ENCODE results near the gene DLG2. TPM values are rescaled to one million over a fixed set of nuclear protein-coding genes. Genes with fewer than 3 reads are reported as not detected.
A peak's percentile ranks its signal among the peaks of the same experiment; 100 is the strongest.
"Not testable (repeated sequence)": the region's sequence is repeated elsewhere in the genome, so short reads cannot be mapped to it uniquely, and the experiment has no call there.

The DLG2 gene
- total RNA-seq, 1 donor from 2014 or later = 13.7 TPM

DNA sequence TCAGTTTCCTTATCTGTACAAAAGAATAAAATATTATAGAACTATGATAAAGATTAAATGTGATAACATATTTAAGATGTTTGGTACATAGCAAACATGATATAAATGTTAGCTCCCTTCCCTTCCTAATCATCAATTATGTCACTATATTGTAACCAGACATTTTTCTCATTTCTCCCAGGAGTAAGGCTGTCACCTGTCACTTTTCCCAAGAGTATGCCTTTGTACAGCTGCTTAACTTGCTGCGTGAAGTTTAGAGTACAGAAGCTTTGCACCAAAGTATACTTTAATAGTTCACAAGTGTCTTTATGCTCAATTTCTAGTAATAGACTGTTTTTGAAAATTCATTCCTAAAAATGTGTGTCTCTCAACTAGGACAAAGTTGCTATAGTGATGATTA, 186.9 kb downstream of the DLG2 start:
- DNase-seq = no peak

DNA sequence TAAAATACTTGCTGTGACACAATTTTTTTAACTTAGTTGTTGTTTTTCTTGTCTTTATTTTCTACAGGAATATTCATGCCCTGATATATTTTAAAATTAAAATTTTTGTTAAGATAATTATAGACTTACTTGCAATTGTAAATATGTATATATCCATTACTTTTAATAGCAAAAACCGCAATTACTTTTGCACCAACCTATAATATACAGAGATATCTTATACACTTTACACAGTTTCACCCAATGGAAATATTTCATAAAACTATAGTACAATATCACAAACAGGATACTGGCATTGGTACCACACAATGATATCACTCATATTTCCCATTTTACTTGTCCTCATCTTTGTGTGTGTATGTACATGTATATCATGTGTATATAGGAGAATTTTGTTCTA, 188.8 kb downstream of the DLG2 start:
- no peak for DNase-seq

DNA sequence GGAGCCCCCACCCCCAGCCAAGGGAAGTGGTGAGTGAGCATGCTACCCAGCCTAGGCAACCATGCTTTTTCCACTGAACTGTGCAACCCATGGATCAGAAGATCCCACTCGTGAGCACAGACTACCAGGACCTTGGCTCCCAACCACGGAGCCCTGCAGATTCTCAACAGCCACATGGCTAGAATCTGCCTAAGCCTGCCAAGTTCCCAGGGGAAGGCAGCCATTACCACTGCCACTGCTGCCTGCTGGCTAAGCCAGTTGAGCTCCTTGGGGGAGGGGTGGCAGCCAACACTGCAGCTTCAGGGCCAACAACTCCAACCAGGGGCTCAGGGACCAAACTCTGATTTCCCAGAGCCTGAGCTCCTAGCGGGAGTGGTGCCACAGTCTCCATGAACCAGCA, 195.8 kb downstream of the DLG2 start:
- no peak for DNase-seq

DNA sequence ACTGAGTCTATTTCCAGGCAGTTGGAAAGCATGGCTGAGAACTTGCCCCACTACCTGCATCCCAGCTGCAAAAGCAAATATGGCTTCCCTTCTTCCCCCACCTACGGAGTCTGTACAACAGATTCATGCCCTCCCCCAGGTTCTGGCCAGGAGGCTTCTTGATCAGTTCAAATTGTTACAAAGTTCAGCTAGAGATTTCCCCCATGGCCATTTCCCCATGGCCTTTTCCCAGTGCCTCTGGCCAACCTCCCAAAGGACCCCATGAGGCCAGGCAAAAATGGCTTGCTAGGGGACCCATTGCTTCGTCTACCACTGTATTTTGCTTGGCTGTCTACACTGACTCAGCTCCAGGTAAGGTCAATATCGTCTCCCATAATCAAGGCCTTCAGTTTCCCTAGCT, 203.3 kb downstream of the DLG2 start:
- no peak for DNase-seq

DNA sequence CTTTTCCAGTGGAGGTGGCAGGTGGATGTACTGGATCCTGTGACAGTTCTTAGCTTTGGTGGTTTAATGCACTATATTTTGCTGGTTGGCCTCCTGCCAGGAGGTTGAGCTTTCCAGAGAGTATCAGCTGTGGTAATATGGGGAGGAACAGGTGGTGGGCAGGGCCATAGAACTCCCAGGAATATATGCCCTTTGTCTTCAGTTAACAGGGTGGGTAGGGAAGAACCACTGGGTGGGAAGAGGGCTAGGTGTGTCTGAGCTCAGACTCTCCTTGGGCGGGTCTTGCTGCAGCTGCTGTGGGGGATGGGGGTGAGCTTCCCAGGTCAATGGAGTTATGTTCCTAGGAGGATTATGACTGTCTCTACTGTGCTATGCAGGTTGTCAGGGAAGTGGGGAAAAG, 203.8 kb downstream of the DLG2 start:
- no peak for DNase-seq

DNA sequence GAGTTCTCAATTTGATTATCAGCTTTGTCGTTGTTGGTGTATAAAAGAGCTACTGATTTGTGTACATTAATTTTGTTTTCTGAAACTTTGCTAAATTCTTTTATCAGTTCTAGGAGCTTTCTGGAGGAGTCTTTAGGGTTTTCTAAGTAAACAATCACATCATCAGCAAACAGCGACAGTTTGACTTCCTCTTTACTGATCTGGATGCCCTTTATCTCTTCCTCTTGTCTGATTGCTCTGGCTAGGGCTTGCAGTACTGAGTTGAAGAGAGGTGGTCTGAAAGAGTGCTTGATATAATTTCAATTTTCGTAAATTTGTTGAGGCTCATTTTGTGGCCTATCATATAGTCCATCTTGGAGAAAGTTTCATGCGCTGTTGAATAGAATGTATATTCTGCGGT, 213.0 kb downstream of the DLG2 start:
- DNase-seq = no peak

DNA sequence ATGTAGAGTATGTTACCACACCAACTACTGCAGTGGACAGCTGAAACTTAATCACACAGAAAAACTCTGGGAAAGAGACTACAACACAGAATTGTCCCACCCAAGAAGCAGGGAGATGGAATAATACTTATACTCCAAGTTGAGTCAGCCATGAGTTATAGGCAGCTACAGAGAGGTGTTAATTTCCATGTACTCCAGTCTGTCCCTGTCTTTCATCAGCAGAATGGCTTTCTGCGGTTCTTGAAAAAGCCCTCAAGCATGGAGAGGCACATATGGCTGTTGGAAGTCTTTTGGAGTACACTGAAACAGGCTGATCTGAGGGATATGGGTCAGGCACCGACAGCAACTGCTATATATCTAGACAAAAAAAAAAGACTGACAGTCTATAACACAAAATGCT, 219.5 kb downstream of the DLG2 start:
- no peak for DNase-seq

DNA sequence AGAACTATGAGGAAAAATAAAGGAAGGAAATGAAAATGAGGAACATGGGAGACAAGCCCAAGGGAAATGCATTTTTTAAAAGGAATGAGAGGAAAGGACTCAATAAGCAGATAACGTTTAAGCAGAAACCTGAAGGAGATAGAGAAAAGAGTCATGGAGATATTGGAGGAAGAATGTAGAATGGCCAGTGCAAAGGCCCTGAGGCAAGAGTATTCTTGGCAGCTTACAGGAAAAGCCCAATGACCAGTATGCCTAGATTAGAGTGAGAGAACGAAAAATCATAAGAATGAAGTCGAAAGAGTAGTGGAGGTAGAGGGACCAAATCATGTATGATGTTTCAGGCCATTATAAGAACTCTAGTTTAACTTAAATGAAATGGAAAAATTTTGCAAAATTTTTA, 220.3 kb downstream of the DLG2 start:
- DNase-seq = no peak

DNA sequence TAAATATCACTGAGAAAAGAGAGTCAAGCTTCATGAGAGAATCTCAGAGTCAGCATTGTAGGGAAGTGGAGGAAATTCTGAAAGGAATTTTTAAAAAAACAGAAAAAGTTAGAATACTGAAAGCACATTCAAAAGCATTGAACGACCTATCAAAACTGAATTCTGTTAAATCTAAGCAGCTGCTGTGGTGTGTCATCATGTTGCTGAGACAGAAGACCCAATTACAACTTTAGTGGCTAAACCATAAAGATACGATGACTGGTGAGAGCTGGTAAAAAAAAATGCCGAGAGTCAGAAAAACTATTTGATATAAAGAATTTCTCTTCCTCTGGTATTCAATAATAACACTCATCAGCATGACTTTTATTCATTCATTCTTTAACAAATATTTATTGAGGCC, 220.8 kb downstream of the DLG2 start:
- DNase-seq = no peak

DNA sequence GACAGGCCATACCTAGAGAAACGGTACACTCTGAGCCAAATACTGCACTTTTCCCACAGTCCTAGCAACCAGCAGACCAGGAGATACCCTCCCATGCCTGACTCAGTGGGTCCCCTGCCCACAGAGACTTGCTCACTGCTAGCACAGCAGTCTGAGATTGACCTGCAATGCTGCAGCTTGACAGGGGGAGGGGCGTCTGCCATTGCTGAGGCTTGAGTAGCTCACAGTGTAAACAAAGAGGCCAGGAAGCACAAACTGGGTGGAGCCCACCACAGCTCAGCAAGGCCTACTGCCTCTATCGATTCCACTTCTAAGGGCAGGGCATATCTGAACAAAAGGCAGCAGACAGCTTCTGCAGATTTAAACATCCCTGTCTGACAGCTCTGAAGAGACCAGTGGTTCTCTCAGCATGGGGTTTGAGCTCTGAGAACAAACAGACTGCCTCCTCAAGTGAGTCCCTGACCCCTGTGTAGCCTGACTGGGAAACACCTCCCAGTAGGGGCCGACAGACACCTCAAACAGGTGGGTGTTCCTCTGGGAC, 231.6 kb downstream of the DLG2 start:
- DNase-seq = not testable (repeated sequence)

DNA sequence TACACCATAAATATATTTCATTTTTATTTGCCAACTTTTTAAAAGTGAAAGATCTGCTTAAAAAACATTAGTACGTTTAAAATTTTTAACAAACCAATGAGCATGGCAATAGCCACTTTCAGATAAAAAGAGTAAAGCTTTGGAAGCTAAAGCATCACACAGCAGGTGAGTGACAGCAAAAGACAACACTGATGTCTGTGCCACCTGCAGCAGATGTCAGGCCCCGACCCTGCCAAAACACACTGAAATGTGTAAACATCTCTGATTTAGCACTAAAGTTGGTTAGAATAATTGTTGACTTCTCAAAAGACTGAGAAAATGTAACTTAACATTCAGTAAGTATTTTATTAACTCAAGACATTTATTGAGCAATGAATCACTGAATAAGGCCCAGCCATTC, 232.9 kb downstream of the DLG2 start:
- no peak for DNase-seq

DNA sequence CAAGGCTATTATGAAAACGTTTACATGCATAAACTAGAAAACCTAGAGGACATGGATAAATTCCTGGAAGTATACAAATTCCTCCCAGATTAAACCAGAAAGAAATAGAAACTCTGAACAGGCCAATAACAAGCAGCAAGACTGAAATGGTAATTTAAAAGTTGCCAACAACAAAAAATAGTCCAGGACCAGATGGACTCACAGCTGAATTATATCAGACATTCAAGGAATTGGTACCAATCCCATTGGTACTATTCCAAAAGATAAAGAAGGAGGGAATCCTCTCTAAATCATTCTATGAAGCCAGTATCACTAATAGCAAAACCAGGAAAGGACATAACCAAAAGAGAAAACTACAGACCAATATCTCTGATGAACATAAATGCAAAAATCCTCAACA, 236.0 kb downstream of the DLG2 start:
- DNase-seq = no peak

DNA sequence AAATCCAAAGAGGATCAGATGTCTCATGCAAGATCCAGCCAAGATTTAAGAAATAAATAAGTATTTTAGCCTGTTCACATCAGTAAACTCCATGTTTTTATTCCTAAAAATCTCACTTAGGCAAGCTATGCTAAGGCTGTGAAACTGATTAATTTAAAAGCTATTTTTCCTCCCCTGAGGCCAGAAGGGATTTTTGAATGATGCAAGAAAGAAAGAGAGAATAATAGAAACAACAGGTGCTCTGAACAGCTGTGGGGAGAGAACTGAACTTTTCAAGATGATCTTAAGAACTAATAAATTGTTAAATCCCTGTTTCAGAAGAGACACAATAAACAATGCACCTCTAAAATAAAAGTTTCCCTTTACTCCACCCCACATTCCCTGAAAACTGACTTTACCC, 241.6 kb downstream of the DLG2 start:
- peak; percentile 21 for DNase-seq

DNA sequence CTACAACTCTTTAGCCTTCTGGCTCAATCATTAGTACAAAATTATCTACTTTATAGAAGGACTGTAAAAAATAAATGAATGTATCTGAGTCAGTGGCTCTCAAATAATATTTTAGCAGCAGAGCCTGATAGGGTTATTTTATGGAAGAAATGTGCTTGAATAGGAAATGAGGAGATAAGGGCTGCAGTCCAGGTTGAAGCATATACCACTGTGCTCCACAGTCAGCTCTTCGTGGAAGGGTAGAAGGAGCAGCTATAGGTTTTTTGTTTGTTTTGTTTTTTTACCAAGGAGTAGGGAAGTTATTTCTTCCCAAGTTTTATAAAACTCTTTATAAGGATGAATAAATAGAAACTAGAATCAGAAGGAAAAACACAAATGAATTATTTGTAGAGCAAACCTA, 242.0 kb downstream of the DLG2 start:
- DNase-seq = no peak

DNA sequence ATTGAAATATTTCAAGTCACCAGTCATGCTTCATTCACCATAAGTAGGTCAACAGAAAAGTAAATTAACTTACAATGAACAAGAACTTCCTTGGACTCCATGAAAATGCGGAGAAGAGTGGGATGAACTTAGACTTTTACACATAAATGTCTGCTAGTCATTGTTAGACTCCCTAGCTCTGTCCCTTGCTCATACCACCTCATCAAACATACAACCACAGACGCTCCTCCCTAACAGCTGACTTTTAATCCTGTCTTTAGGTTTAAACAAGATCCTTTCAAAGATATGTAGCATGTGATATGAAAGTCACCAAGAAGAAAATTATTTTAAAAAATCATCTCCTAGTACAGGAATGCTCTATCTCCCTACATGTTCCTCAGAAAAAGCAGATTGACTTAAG, 248.1 kb downstream of the DLG2 start:
- no peak for DNase-seq

DNA sequence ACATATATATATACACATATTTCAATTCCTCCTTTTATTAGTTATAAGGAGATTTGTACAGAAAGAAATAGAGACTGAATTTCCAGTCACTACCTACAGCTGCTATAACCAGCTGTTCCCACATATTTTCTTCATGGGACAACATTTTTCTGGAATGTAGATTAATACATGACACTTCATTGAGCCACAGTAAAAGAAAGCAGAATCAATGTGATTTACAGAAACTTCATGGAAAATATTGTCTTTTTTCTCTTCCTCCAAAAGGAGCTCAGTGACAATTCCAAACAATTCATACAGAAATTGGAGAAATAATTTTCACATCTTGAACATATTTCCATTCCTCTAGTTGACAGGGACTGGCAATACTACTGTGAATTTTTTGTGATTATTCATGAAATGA, 249.2 kb downstream of the DLG2 start:
- DNase-seq = peak; percentile 24

DNA sequence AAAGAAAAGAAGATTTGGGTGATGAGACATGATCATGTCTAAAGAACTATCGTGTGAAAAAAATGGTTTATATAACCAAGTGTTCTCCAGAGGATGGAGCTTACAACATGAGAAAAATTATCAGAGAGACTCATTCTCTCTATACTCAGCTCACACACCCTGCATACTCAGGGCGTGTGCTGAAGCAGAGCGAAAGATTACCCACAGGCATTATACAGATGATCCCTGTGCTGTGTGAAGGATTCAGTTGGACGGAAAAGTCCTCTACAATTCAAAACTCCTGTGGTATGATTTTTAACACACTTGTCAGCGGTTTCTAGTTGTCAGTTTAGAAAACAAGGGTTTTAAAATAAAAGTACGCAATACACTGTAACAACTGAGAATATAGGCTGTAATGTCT, 267.3 kb downstream of the DLG2 start:
- DNase-seq = no peak

DNA sequence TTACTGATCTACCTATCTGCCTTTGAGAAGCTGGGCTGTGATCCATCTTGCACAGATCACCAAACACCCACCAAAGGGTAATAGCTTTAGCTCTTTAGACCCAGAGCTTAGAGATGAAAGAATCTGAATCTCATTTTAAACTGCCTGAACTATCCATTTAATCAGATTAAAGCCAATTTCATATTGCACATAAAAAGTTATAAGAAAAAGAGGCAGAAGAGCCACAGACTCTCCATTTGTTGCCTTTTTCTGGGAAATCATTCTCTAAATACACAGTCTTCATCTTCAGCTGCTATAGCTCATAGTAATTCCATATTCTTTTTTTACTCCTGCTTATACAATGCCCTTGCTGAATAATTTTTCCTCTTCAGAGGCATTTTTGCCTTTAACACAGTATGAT, 271.2 kb downstream of the DLG2 start:
- DNase-seq = no peak

DNA sequence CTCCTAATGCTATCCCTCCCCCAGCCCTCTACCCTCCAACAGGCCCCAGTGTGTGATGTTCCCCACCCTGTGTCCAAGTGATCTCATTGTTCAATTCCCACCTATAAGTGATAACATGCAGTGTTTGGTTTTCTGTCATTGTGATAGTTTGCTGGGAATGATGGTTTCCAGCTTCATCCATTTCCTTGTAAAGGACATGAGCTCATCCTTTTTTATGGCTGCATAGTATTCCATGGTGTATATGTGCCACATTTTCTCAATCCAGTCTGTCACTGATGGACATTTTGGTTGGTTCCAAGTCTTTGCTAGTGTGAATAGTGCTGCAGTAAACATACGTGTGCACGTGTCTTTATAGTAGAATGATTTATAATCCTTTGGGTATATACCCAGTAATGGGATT, 277.6 kb downstream of the DLG2 start:
- DNase-seq = not testable (repeated sequence)

DNA sequence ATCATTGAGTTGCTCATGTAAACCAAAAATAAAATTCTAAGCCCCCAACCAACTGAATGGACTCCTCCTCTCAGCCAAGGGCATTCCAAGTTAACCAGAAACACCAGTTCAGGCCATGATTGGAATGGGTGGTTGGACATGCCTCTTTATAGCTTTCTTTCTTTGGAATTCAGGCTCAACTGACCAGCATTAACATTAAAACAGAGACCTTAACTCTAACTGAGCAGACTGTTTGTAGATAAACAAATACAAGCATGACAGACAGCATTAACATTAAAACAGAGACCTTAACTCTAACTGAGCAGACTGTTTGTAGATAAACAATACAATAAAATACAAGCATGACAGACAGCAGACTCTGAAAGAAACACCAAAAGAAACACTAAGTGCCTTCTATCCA, 278.2 kb downstream of the DLG2 start:
- DNase-seq = no peak

DNA sequence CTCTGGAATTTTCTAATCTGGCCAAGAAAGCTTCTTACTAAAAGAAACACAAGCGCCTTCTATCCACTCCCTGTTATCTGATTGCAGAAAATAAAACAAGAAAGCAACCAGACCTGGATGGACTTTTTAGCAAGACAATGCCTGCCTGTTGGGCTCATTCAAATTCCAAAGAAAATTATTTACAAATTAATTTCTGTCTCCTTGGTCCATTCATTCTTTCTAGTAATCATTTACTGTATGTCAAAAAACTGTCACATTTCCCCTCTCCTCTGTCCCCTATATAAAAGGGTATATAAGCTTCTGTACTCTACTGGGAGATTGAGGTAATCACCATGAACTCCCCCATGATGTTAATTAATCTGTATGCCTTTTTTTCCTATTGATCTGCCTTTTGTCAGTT, 279.9 kb downstream of the DLG2 start:
- no peak for DNase-seq

DNA sequence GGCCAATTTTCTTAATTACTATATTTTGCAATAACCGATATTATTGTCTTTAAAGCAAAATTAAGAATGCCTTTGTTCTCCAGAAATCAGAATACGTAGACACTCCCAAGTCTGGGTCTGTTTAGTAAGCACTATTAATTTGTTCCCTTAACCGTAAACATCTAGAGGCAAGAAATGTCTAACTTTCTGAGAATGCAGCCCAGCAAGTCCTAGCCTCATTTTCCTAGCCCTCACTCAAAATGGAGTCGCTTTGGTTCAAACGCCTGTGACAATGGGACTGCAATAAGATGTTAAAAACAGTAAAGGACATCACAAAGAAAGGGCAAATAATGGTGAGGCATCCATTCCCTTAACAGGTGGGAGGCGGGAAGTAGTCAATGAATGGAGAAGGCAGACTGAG, 280.7 kb downstream of the DLG2 start:
- no peak for DNase-seq

DNA sequence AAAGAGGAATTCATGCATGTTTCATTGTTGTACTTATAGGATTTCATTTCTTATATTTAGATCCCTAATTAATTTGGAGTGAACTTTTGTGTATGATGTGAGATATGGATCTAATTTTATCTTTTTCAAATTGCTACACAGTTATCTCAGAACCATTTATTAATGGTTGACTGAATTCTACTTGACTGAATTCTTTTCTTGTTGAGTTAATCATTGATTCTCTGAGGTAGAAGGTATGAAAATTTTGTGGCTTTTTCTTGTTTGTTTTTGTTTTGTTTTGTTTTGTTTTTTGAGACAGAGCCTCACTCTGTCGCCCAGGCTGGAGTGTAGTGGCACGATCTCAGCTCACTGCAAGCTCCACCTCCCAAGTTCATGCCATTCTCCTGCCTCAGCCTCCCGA, 286.3 kb downstream of the DLG2 start:
- DNase-seq = not testable (repeated sequence)

DNA sequence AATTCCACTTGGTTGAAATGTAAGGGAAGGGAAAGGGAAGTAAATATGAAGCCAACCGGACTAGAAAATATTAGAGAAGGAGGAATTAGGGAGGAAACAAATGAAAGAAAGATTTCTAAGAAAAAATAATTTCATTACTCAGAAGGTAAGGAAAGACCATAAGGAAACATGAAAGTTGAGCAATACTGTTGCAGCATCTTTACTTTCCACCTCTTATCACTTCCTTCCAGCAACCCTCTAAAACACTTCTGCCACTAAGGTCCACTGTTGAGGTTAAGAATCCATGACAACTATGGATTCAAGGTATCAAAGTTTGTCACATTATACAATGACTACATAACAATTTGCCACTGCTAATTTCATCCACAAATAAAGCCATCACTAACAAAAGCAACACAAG, 308.6 kb downstream of the DLG2 start:
- no peak for DNase-seq

DNA sequence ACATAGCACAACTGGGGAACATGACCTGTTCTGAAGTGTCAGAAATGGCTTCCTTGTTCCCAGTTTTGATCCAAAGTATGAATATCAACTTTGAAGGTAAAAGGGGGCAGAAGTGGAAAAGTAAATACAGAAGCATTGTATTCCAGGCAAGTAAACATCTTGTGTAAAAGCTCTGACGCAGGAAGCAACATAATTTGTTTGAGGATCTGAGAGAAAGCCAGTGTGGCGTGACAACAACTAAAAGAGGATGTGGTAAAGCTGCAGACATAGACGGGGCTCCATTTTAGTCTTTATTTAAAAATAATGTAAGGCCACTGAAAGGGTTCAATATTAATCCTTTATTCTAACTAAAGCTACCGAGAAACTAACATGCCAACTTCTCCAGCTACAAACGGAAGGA, 310.2 kb downstream of the DLG2 start:
- no peak for DNase-seq

DNA sequence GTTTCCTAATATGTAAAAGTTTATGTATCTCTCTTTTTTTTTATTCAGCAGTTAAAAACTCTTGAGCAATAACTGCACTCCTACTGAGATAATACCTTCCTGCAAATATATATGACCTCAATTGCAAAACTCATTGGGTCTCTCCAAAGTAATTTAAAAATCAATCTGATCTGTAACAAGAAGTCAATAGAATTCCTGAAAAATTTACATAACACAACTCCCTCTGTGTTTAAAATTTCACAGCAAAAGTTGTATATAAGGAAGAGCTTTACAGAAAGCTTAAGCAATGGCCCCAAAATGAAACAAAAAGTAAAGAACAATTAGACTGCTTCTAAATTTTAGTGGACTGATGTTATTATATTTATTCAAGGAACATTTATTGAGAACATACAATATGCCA, 313.4 kb downstream of the DLG2 start:
- no peak for DNase-seq
